C4-2B (cell line): ENCODE results near the gene RNF123.
"Not testable (repeated sequence)": the region's sequence is repeated elsewhere in the genome, so short reads cannot be mapped to it uniquely, and the experiment has no call there.

ENCODE experiments used
- H3K27ac ChIP-seq: fragments of 450-650 bp; 2 replicates; pipeline ENCODE4 v1.5.1; 2017
- ZFX ChIP-seq: fragments of 450-650 bp; IDR thresholded peaks from 2 replicates; pipeline ENCODE4 v1.6.1; 2017
- TF ChIP-seq, protein P1 (sequence below): fragments of 450-650 bp; conservative IDR thresholded peaks from 2 replicates; pipeline ENCODE4 v1.5.1; 2017; ENCODE audit warnings: mild to moderate bottlenecking

RNF123 gene

DNA sequence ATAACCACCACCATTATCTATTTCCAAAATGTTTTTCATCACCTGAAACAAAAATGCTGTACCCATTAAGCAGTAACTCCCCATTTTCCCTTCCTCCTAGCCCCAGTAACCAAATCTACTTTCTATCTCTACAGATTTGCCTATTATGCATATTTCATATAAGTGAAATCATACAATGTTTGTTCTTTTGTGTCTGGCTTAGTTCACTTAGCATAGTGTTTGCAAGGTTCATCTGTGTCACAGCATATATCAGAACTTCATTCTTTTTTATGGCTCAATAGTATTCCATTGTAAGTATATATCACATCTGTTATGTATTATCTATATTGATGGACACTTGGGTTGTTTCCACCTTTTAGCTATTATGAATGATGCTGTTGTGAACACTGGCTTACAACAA lies 51.1 kb downstream of the RNF123 start:
- no peak overlapping the region for H3K27ac ChIP-seq
- no peak for TF ChIP-seq ZFX
- TF ChIP-seq, protein P1, sequence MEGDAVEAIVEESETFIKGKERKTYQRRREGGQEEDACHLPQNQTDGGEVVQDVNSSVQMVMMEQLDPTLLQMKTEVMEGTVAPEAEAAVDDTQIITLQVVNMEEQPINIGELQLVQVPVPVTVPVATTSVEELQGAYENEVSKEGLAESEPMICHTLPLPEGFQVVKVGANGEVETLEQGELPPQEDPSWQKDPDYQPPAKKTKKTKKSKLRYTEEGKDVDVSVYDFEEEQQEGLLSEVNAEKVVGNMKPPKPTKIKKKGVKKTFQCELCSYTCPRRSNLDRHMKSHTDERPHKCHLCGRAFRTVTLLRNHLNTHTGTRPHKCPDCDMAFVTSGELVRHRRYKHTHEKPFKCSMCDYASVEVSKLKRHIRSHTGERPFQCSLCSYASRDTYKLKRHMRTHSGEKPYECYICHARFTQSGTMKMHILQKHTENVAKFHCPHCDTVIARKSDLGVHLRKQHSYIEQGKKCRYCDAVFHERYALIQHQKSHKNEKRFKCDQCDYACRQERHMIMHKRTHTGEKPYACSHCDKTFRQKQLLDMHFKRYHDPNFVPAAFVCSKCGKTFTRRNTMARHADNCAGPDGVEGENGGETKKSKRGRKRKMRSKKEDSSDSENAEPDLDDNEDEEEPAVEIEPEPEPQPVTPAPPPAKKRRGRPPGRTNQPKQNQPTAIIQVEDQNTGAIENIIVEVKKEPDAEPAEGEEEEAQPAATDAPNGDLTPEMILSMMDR, result no peak

DNA sequence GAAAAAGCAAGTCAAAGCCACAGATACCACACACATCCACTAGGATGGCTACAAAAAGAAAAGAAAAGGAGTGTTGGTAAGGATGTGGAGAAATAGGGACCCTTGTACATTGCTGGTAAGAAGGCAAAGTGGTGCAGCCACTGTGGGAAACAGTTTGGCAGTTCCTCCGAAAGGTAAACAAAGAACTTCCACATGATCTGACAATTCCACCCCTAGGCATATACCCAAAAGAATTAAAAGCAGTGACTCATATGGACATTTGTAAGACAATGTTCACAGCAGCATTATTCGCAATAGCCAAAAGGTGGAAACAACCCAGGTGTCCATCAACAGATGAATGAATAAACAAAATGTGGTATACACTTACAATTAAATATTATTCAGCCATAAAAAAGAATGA lies 56.6 kb downstream of the RNF123 start:
- H3K27ac ChIP-seq, result no peak overlapping the region
- no peak for TF ChIP-seq ZFX
- TF ChIP-seq, protein P1, result no peak; the same call in 1 of the 2 replicates

DNA sequence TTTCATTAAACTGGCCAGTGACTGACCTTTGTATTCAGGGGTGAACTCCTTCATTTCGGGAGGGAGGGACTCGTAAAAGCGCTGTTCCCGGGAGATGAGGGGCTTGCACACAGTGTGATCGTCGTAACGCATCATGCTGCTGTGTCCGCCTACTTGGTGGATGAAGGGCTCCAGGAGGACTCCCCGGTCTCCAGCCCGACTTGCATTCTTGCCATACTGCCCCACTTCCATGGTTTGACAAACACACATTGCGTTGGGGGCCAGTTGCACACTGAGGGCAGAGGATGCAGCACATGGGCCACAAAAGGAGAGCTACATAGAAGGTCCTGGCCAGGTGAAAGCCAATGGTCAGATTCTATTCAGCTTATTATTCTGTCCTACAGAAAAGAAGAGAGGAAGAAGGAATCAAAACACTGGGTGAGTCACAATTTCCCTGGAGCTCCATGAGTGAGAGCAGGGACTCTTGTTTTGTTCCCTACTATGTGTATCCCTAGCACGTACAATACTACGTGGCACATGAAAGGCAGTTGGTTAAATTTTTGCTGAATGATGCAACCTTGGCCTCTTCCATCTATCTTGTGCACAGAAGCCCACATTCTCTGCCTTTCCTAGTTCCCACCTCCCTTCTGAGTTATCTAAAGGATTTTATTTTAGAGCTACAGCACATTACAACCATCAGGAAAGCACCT lies 58.6 kb downstream of the RNF123 start:
- no peak overlapping the region for H3K27ac ChIP-seq
- TF ChIP-seq, protein P1, result no peak
- TF ChIP-seq ZFX, result no peak

DNA sequence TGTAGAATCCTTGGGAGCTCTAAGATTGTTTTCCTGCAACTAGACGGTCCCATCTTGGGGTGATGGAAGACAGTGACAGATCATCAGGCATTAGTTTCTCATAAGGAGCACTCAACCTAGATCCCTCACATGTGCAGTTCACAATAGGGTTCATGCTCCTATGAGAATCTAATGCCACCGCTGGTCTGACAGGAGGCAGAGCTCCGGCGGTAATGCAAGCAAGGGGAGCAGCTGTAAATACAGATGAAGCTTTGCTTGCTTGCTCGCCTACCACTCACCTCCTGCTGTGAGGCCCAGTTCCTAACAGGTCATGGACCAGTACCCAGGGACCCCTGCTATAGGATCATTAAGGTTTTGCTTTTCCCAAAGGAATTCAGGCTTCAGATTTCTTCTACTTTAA lies 59.5 kb downstream of the RNF123 start:
- not testable (repeated sequence) for H3K27ac ChIP-seq

DNA sequence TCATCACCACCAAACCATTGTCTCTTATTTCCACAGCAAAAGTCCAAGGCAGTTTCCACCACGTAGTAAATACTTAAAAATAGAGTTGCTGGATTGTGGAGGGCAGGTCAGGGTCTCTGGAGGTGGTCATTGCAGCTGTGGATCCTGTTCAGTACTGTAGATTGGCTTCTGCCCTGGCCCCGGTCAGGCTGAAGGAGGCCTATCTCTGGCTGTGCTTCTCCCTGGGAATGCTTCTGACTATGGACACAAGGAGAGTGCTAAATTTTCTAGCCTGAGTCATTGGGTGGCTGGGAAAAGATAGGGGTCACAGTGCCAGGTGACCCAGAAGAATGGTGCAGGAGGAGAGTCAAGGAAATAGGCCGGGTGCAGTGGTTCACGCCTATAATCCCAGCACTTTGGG lies 60.7 kb downstream of the RNF123 start:
- TF ChIP-seq, protein P1, result no peak
- TF ChIP-seq ZFX, result no peak
- no peak overlapping the region for H3K27ac ChIP-seq

DNA sequence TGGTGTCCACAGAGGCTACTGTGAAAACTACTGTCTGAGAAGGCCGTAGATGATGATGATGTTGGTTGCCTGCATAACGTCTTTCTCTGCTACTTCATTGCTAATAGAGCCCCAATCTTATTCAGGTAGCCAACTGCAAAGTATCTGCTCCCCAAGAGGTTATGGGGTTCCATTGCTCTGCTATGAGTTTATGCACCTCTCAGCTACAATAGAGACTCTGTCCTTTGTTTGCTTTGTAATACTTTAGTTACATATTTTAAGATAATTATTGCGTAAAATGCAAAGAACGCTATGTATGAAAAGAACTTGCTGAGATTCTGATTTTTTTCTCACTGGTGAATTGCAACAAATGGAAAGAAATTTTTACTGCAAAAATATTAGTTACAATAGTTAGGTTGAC lies 62.1 kb downstream of the RNF123 start:
- H3K27ac ChIP-seq, result no peak overlapping the region
- TF ChIP-seq, protein P1, result no peak
- no peak for TF ChIP-seq ZFX

DNA sequence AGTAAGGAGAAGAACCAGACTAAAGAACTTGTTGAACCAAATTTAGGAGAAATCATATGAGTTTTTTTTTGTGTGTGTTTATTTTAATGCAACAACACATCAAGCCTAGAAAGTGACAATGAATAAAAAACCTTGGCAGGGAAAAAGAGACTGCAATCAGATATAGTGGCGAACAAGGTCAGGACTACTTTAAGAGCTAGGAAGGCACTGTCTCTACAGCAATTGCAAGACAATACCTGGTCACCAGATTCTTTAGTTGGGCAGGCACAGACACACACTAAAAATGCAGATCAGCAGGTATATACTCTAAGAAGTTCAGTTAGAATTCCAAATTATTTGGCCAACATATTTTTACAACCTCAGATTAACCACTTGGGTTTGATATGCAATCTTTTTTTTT lies 65.2 kb downstream of the RNF123 start:
- TF ChIP-seq ZFX, result no peak
- TF ChIP-seq, protein P1, result no peak
- H3K27ac ChIP-seq, result no peak overlapping the region

DNA sequence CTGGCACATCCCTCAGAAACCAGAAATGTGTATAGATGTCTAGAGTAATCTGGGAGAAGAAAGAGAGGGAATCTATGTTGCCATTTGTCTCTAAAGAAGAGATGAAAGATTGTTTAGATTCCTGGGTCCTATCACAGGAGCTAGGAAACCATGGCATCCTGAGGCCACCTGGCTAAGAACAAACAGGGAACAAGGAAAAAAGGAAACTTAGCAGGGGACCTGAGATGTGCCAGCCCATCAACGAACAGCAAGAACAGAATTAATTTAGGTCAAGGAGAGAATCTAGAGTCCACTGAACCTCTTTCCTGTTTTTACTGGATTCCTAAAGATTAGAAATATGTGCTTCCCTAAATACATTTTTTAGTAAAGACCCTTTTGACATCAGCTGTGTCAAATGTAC lies 66.7 kb downstream of the RNF123 start:
- H3K27ac ChIP-seq, result no peak overlapping the region
- no peak for TF ChIP-seq ZFX
- TF ChIP-seq, protein P1, result no peak
